Ovary (tissue), 9 donors: Measurements from ENCODE around the gene RYR1. TPM values are rescaled to one million over a fixed set of nuclear protein-coding genes. Genes with fewer than 3 reads are reported as not detected.

Source experiments
- DNase-seq, 5 donors: peaks; one replicate each; pipeline ENCODE4 v3.0.0-alpha.2; 2019 to 2020
- H3K27ac ChIP-seq, 2 donors: fragments of 200-600 bp; one replicate each; pipeline versions ENCODE4 v1.5.1 to v1.8.0; 2019 to 2022
- H3K27me3 ChIP-seq: fragments of 200-600 bp; one replicate; pipeline ENCODE4 v1.8.0; 2022
- H3K36me3 ChIP-seq: fragments of 200-600 bp; sonication (generic); one replicate; pipeline ENCODE4 v1.5.1; 2019
- H3K4me1 ChIP-seq: one replicate; pipeline ENCODE4 v1.8.1; 2013; ENCODE audit warnings: mild to moderate bottlenecking, moderate library complexity; ENCODE audit not compliant: insufficient read depth
- H3K4me3 ChIP-seq: fragments of 200-600 bp; sonication (generic); one replicate; pipeline ENCODE4 v1.5.1; 2017
- H3K9me3 ChIP-seq, 2 donors: fragments of 200-600 bp in 1 of 2; sonication (generic) in 1 of 2; one replicate each; pipeline versions ENCODE4 v1.5.1 to v1.8.1; 2013 to 2019; ENCODE audit warnings: mild to moderate bottlenecking in 1 of 2, moderate library complexity in 1 of 2
- EP300 ChIP-seq: sonication (generic); formaldehyde crosslinking; IDR thresholded peaks from one replicate; pipeline ENCODE4 v1.6.1; 2017; ENCODE audit warnings: antibody characterized with exemption
- POLR2A ChIP-seq: fragments of 450-650 bp; IDR thresholded peaks from one replicate; pipeline ENCODE4 v1.6.1; 2017; ENCODE audit warnings: antibody characterized with exemption, mild to moderate bottlenecking, moderate library complexity
- WGBS, 3 donors: extraction: QIAGEN DNeasy Blood & Tissue Kit in 1 of 3; methylation state at CpG; one replicate each; pipeline versions ENCODE4 v1.1.5 to v1.1.7; 2013 to 2017; 5-methylcytosine and 5-hydroxymethylcytosine counted together
- intact Hi-C, 4 donors: fragments of 100-400 bp; cut with DNase I; formaldehyde crosslinking; loops; one replicate each; pipeline versions ENCODE4 v1.11.0 to v1.15.1; 2022 to 2023
- polyA plus RNA-seq, 2 donors: library from polyadenylated mRNA; stranded (reverse); fragments of 200-250 nt in 1 of 2; fragments of 350-450 nt in 1 of 2; fragmentation: Illumina TruSeq in 1 of 2; extraction: RNeasy Lipid Tissue Mini Kit (QIAGEN cat#74804) in 1 of 2; gene quantifications; one replicate each; pipeline ENCODE4 v1.2.3, GENCODE V29; 2013 to 2014
- total RNA-seq, 7 donors: library from RNA; depleted of rRNA in 2 of 7; stranded (reverse); fragments of >200 nt in 2 of 7; fragmentation: NEBNext Ultra II Directional in 3 of 7; extraction: Animal tissue kit (Norgen Biotek cat#: 25700) in 3 of 7; gene quantifications; one replicate each; pipeline versions ENCODE4 v1.1.0 to v1.2.4, GENCODE V29; 2016 to 2023
- TF ChIP-seq, protein P1 (sequence below), 3 donors: fragments of 450-650 bp in 2 of 3; fragments of 200-600 bp in 1 of 3; IDR thresholded peaks; one replicate each; pipeline versions ENCODE4 v1.5.1 to v1.8.0; 2016 to 2022; ENCODE audit warnings: antibody characterized with exemption in 3 of 3, mild to moderate bottlenecking in 1 of 3
- donor health status: DM: no; HTN: no; CAD: no; lungs with moderate emphysema.
- donor health status: DM: no; HTN: no; CAD: no.
- donor health status: Bipolar disorder and iron deficiency.
- donor health status: DM: yes; HTN: yes; CAD: no.
- donor health status: DM: no; HTN: no; CAD: no.
- donor health status: DM: yes; HTN: yes; CAD: no.

The RYR1 gene
- total and polyA plus RNA-seq, 9 donors = 0.57 to 2.6 (median 1.0) TPM

DNA sequence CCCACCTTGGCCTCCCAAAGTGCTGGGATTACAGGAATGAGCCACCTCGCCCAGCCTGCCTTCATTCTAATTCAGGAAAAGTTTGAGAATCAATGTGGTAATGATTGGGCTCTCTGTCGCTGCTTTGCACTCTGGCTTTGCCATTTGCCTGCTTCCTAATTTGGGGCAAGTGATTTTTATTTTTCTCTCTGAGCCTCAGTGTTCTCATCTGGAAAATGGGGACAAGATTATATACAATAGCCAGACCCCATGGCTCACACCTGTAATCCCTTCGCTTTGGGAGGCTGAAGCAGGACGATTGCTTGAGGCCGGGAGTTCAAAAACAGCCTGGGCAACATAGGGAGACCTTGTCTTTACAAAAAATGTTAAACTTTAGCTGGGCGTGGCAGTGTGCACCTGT is 3.8 kb downstream of the RYR1 start:
- Histone ChIP-seq H3K27ac (no peak overlapping the region), H3K27me3 (no peaks in the 10 kb centered on the region), H3K36me3 (no peaks in the 10 kb centered on the region), H3K9me3 (no peaks in the 10 kb centered on the region), H3K4me3 (no peak overlapping the region), H3K4me1 (no peaks in the 10 kb centered on the region)
- 86 to 92% (median 88%) methylated on average over 6 of the region's 6 CpGs for WGBS, 3 donors
- intact Hi-C loops = no loop called here
- no peak for DNase-seq
- no peak for TF ChIP-seq EP300
- TF ChIP-seq, protein P1, sequence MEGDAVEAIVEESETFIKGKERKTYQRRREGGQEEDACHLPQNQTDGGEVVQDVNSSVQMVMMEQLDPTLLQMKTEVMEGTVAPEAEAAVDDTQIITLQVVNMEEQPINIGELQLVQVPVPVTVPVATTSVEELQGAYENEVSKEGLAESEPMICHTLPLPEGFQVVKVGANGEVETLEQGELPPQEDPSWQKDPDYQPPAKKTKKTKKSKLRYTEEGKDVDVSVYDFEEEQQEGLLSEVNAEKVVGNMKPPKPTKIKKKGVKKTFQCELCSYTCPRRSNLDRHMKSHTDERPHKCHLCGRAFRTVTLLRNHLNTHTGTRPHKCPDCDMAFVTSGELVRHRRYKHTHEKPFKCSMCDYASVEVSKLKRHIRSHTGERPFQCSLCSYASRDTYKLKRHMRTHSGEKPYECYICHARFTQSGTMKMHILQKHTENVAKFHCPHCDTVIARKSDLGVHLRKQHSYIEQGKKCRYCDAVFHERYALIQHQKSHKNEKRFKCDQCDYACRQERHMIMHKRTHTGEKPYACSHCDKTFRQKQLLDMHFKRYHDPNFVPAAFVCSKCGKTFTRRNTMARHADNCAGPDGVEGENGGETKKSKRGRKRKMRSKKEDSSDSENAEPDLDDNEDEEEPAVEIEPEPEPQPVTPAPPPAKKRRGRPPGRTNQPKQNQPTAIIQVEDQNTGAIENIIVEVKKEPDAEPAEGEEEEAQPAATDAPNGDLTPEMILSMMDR (IDR thresholded peaks at IDR 0.05) = no peak

- TF ChIP-seq POLR2A (no peak), EP300 (no peak)
- TF ChIP-seq, protein P1 (IDR thresholded peaks at IDR 0.05) = no peak
- intact Hi-C loops = no loop called here
- Histone ChIP-seq H3K27me3 (no peaks in the 10 kb centered on the region), H3K27ac (no peak overlapping the region), H3K36me3 (no peaks in the 10 kb centered on the region), H3K4me3 (no peak overlapping the region), H3K4me1 (no peaks in the 10 kb centered on the region), H3K9me3 (no peaks in the 10 kb centered on the region)
- 58 to 78% (median 64%) methylated on average over 2 of the region's 2 CpGs for WGBS, 3 donors
- DNase-seq = no peak
Observed at GRCh38 chr19:38437917-38438316, 4.4 kb downstream of the RYR1 start.

DNA sequence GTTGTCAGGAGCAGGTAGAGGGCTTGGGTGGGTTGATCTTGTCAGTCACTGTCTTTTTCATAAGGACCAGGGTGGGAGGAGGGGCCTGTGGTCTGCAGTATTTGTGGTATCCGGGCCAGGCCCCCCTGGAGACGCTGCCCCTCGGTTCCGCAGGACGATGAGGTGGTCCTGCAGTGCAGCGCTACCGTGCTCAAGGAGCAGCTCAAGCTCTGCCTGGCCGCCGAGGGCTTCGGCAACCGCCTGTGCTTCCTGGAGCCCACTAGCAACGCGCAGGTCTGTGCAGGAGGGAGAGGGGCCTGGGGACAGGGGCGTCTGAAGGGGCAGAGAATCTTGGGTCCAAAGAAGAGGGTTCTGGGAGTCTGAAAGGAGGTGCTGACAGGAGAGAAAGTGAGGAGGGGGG is 7.1 kb downstream of the RYR1 start:
- DNase-seq = no peak
- Histone ChIP-seq H3K4me3 (no peak overlapping the region), H3K36me3 (no peaks in the 10 kb centered on the region), H3K9me3 (no peaks in the 10 kb centered on the region), H3K27me3 (no peaks in the 10 kb centered on the region), H3K27ac (no peak overlapping the region), H3K4me1 (no peaks in the 10 kb centered on the region)
- 68 to 70% (median 69%) methylated on average over 14 of the region's 14 CpGs for WGBS, 3 donors
- TF ChIP-seq, protein P1 (IDR thresholded peaks at IDR 0.05) = no peak
- no peak for TF ChIP-seq EP300
- TF ChIP-seq POLR2A = no peak
- intact Hi-C loops = no loop called here

DNA sequence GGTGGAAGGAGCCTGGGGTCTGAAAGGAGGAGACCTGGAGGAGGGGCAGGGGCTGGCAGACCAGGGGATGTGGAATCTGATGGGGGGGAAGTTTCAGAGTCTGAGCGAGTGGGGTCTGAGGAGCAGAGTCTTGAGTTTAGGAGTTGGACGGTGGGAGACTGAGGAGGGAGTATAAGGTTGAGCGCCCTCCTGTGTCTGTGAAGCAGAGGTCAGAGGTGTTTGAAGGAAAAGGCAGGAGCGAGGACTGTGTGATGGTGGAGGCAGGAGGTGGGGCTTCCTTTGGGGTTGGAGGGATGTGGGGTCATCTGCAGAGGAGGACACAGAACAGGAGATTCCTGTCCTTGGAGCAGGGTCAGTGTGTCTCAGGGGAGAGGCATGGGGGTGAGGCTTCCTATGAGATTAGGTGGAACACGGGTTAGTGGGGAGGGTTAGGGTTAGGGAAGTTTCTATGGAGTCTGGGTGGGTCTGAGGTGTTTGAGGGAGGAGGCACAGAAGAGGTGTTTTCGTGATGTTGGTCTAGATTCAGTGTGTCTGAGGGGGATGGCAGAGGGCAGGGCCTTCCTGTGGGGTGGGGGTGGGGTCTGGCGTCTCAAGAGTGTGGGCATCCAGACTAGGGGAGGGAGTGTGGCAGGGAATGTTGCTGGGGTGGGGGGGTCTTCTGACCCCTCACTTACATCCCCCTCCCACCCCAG is 8.3 kb downstream of the RYR1 start:
- intact Hi-C loops = no loop called here
- Histone ChIP-seq H3K4me1 (no peaks in the 10 kb centered on the region), H3K27me3 (no peaks in the 10 kb centered on the region), H3K9me3 (no peaks in the 10 kb centered on the region), H3K27ac (no peak overlapping the region), H3K36me3 (no peaks in the 10 kb centered on the region), H3K4me3 (no peak overlapping the region)
- TF ChIP-seq EP300 (no peak), POLR2A (no peak)
- TF ChIP-seq, protein P1 (IDR thresholded peaks at IDR 0.05) = no peak
- 38 to 50% (median 40%) methylated on average over 7 of the region's 7 CpGs for WGBS, 3 donors
- DNase-seq = no peak
